Measurements from ENCODE around the gene GDF2.

Gene GDF2

GRCh38 chr10:47339759-47340607 lies 17.7 kb downstream of the GDF2 start:
- DNase-seq: no peak
- no peak overlapping the region for H3K27ac ChIP-seq (ENCODE audit: insufficient read depth, low read length, poor library complexity, severe bottlenecking)
- no peaks in the 10 kb centered on the region for H3K4me1 ChIP-seq (ENCODE audit: control insufficient read depth, insufficient read depth, low read length, poor library complexity, severe bottlenecking)

GRCh38 chr10:47340608-47341170 lies 18.4 kb downstream of the GDF2 start:
- H3K4me1 ChIP-seq (ENCODE audit: control insufficient read depth, insufficient read depth, low read length, poor library complexity, severe bottlenecking): no peaks in the 10 kb centered on the region
- no peaks in the 10 kb centered on the region for H3K27me3 ChIP-seq (replicated peaks; ENCODE audit: control insufficient read depth, insufficient read depth, low read length, poor library complexity, severe bottlenecking)
- H3K27ac ChIP-seq (ENCODE audit: insufficient read depth, low read length, poor library complexity, severe bottlenecking): no peak overlapping the region
- H3K4me3 ChIP-seq (ENCODE audit: insufficient read depth, low read depth, low read length, poor library complexity, severe bottlenecking): no peak overlapping the region
- no peaks in the 10 kb centered on the region for H3K9me3 ChIP-seq (ENCODE audit: control insufficient read depth, low read length)
- DNase-seq: peak; percentile 11 to 50 (median 28)
- H3K36me3 ChIP-seq (ENCODE audit: control insufficient read depth, insufficient read depth, low read length): no peaks in the 10 kb centered on the region

More at GRCh38 chr10:47339759-47340607, 17.7 kb downstream of the GDF2 start:
- H3K9me3 ChIP-seq (ENCODE audit: control insufficient read depth, low read length): no peaks in the 10 kb centered on the region
- no peaks in the 10 kb centered on the region for H3K27me3 ChIP-seq (replicated peaks; ENCODE audit: control insufficient read depth, insufficient read depth, low read length, poor library complexity, severe bottlenecking)
- no peak overlapping the region for H3K4me3 ChIP-seq (ENCODE audit: insufficient read depth, low read depth, low read length, poor library complexity, severe bottlenecking)
- no peaks in the 10 kb centered on the region for H3K36me3 ChIP-seq (ENCODE audit: control insufficient read depth, insufficient read depth, low read length)

GRCh38 chr10:47344996-47345870 lies 23.0 kb downstream of the GDF2 start:
- Histone ChIP-seq H3K9me3 (ENCODE audit: control insufficient read depth, low read length) (no peaks in the 10 kb centered on the region), H3K27me3 (replicated peaks; ENCODE audit: control insufficient read depth, insufficient read depth, low read length, poor library complexity, severe bottlenecking) (no peaks in the 10 kb centered on the region), H3K4me1 (ENCODE audit: control insufficient read depth, insufficient read depth, low read length, poor library complexity, severe bottlenecking) (no peaks in the 10 kb centered on the region), H3K36me3 (ENCODE audit: control insufficient read depth, insufficient read depth, low read length) (no peaks in the 10 kb centered on the region), H3K4me3 (ENCODE audit: insufficient read depth, low read depth, low read length, poor library complexity, severe bottlenecking) (no peak overlapping the region), H3K27ac (ENCODE audit: insufficient read depth, low read length, poor library complexity, severe bottlenecking) (no peak overlapping the region)
- DNase-seq: no peak

GRCh38 chr10:47346581-47347302 lies 24.5 kb downstream of the GDF2 start:
- DNase-seq: no peak
- Histone ChIP-seq H3K36me3 (ENCODE audit: control insufficient read depth, insufficient read depth, low read length) (no peaks in the 10 kb centered on the region), H3K27ac (ENCODE audit: insufficient read depth, low read length, poor library complexity, severe bottlenecking) (no peak overlapping the region), H3K4me3 (ENCODE audit: insufficient read depth, low read depth, low read length, poor library complexity, severe bottlenecking) (no peak overlapping the region), H3K27me3 (replicated peaks; ENCODE audit: control insufficient read depth, insufficient read depth, low read length, poor library complexity, severe bottlenecking) (no peaks in the 10 kb centered on the region), H3K4me1 (ENCODE audit: control insufficient read depth, insufficient read depth, low read length, poor library complexity, severe bottlenecking) (no peaks in the 10 kb centered on the region), H3K9me3 (ENCODE audit: control insufficient read depth, low read length) (no peaks in the 10 kb centered on the region)

- no peaks in the 10 kb centered on the region for H3K27me3 ChIP-seq (replicated peaks; ENCODE audit: control insufficient read depth, insufficient read depth, low read length, poor library complexity, severe bottlenecking)
- no peaks in the 10 kb centered on the region for H3K36me3 ChIP-seq (ENCODE audit: control insufficient read depth, insufficient read depth, low read length)
- no peak for DNase-seq
- H3K9me3 ChIP-seq (ENCODE audit: control insufficient read depth, low read length): no peaks in the 10 kb centered on the region
- no peak overlapping the region for H3K4me3 ChIP-seq (ENCODE audit: insufficient read depth, low read depth, low read length, poor library complexity, severe bottlenecking)
- no peaks in the 10 kb centered on the region for H3K4me1 ChIP-seq (ENCODE audit: control insufficient read depth, insufficient read depth, low read length, poor library complexity, severe bottlenecking)
- H3K27ac ChIP-seq (ENCODE audit: insufficient read depth, low read length, poor library complexity, severe bottlenecking): no peak overlapping the region
These were observed 25.0 kb downstream of the GDF2 start for GRCh38 chr10:47347303-47347675.

GRCh38 chr10:47348138-47348651 lies 25.9 kb downstream of the GDF2 start, which contains the start of gene RBP3:
Gene RBP3, plus strand, starts transcription at chr10:47348363. Its CDS starts 122 bp downstream, at chr10:47348485.
- Histone ChIP-seq H3K4me1 (ENCODE audit: control insufficient read depth, insufficient read depth, low read length, poor library complexity, severe bottlenecking) (no peaks in the 10 kb centered on the region), H3K27ac (ENCODE audit: insufficient read depth, low read length, poor library complexity, severe bottlenecking) (no peak within 1 kb of the TSS), H3K4me3 (ENCODE audit: insufficient read depth, low read depth, low read length, poor library complexity, severe bottlenecking) (no peak within 1 kb of the TSS), H3K27me3 (replicated peaks; ENCODE audit: control insufficient read depth, insufficient read depth, low read length, poor library complexity, severe bottlenecking) (no peaks in the 10 kb centered on the region), H3K9me3 (ENCODE audit: control insufficient read depth, low read length) (no peaks in the 10 kb centered on the region), H3K36me3 (ENCODE audit: control insufficient read depth, insufficient read depth, low read length) (no peaks in the 10 kb centered on the region)
- DNase-seq: no peak

- no peak for DNase-seq
- no peak overlapping the region for H3K27ac ChIP-seq (ENCODE audit: insufficient read depth, low read length, poor library complexity, severe bottlenecking)
- no peak overlapping the region for H3K4me3 ChIP-seq (ENCODE audit: insufficient read depth, low read depth, low read length, poor library complexity, severe bottlenecking)
- H3K4me1 ChIP-seq (ENCODE audit: control insufficient read depth, insufficient read depth, low read length, poor library complexity, severe bottlenecking): no peaks in the 10 kb centered on the region
- no peaks in the 10 kb centered on the region for H3K9me3 ChIP-seq (ENCODE audit: control insufficient read depth, low read length)
- H3K36me3 ChIP-seq (ENCODE audit: control insufficient read depth, insufficient read depth, low read length): no peaks in the 10 kb centered on the region
- H3K27me3 ChIP-seq (replicated peaks; ENCODE audit: control insufficient read depth, insufficient read depth, low read length, poor library complexity, severe bottlenecking): no peaks in the 10 kb centered on the region
These were observed 26.6 kb downstream of the GDF2 start for GRCh38 chr10:47348661-47349470.

GRCh38 chr10:47349516-47349915 lies 27.3 kb downstream of the GDF2 start:
- Histone ChIP-seq H3K4me3 (ENCODE audit: insufficient read depth, low read depth, low read length, poor library complexity, severe bottlenecking) (no peak overlapping the region), H3K27me3 (replicated peaks; ENCODE audit: control insufficient read depth, insufficient read depth, low read length, poor library complexity, severe bottlenecking) (no peaks in the 10 kb centered on the region), H3K27ac (ENCODE audit: insufficient read depth, low read length, poor library complexity, severe bottlenecking) (no peak overlapping the region), H3K4me1 (ENCODE audit: control insufficient read depth, insufficient read depth, low read length, poor library complexity, severe bottlenecking) (no peaks in the 10 kb centered on the region), H3K9me3 (ENCODE audit: control insufficient read depth, low read length) (no peaks in the 10 kb centered on the region), H3K36me3 (ENCODE audit: control insufficient read depth, insufficient read depth, low read length) (no peaks in the 10 kb centered on the region)
- no peak for DNase-seq

GRCh38 chr10:47349941-47350371 lies 27.7 kb downstream of the GDF2 start:
- Histone ChIP-seq H3K27ac (ENCODE audit: insufficient read depth, low read length, poor library complexity, severe bottlenecking) (no peak overlapping the region), H3K9me3 (ENCODE audit: control insufficient read depth, low read length) (no peaks in the 10 kb centered on the region), H3K4me1 (ENCODE audit: control insufficient read depth, insufficient read depth, low read length, poor library complexity, severe bottlenecking) (no peaks in the 10 kb centered on the region), H3K27me3 (replicated peaks; ENCODE audit: control insufficient read depth, insufficient read depth, low read length, poor library complexity, severe bottlenecking) (no peaks in the 10 kb centered on the region), H3K36me3 (ENCODE audit: control insufficient read depth, insufficient read depth, low read length) (no peaks in the 10 kb centered on the region), H3K4me3 (ENCODE audit: insufficient read depth, low read depth, low read length, poor library complexity, severe bottlenecking) (no peak overlapping the region)
- no peak for DNase-seq
